Central memory CD8-positive, alpha-beta T cell (primary cell): ENCODE results near the gene NELFA.
A peak's percentile ranks its signal among the peaks of the same experiment; 100 is the strongest.
"Not testable (repeated sequence)": the region's sequence is repeated elsewhere in the genome, so short reads cannot be mapped to it uniquely, and the experiment has no call there.

Experiments
- ATAC-seq: fragments of 150-1000 bp; cut with Tn5 transposase; replicated peaks from 2 replicates; pipeline ENCODE4 v1.10.0; 2022; ENCODE audit warnings: mild to moderate bottlenecking, moderate FRiP score, moderate number of reproducible peaks; ENCODE audit not compliant: poor library complexity, severe bottlenecking; ENCODE audit errors: extremely low read depth
- DNase-seq, 2 donors: peaks; one replicate each; pipeline ENCODE4 v3.0.0; 2021; ENCODE audit warnings: low spot score in 2 of 2
- H3K27ac Mint-ChIP-seq: one replicate; pipeline ENCODE4 v1.8.0; 2022; ENCODE audit warnings: low read depth, mild to moderate bottlenecking, moderate library complexity, mixed read lengths
- H3K27me3 Mint-ChIP-seq: one replicate; pipeline ENCODE4 v1.8.0; 2022; ENCODE audit warnings: mixed read lengths
- H3K36me3 Mint-ChIP-seq: one replicate; pipeline ENCODE4 v1.8.0; 2022; ENCODE audit warnings: mild to moderate bottlenecking, moderate library complexity, mixed read lengths; ENCODE audit not compliant: insufficient read depth
- H3K4me1 Mint-ChIP-seq: one replicate; pipeline ENCODE4 v1.8.0; 2022; ENCODE audit warnings: mixed read lengths
- H3K4me3 Mint-ChIP-seq: one replicate; pipeline ENCODE4 v1.8.0; 2022; ENCODE audit warnings: mild to moderate bottlenecking, moderate library complexity, mixed read lengths
- H3K9me3 Mint-ChIP-seq: one replicate; pipeline ENCODE4 v1.8.0; 2022; ENCODE audit warnings: mixed read lengths

NELFA gene

GRCh38 chr4:2025817-2026216 is 17.0 kb upstream of the NELFA start:
- Mint-ChIP-seq H3K27ac (no peak overlapping the region), H3K36me3 (no peaks in the 10 kb centered on the region), H3K4me1 (no peaks in the 10 kb centered on the region), H3K27me3 (peaks cover 64% of the 10 kb centered on the region), H3K9me3 (peaks cover 6% of the 10 kb centered on the region), H3K4me3 (no peak overlapping the region)
- DNase-seq (no peak), ATAC-seq (no peak)

GRCh38 chr4:2024683-2025082 is 15.9 kb upstream of the NELFA start:
- ATAC-seq: no peak
- Mint-ChIP-seq H3K36me3 (no peaks in the 10 kb centered on the region), H3K4me1 (no peaks in the 10 kb centered on the region), H3K9me3 (peaks cover 6% of the 10 kb centered on the region), H3K27me3 (peaks cover 64% of the 10 kb centered on the region), H3K27ac (no peak overlapping the region), H3K4me3 (no peak overlapping the region)
- DNase-seq: no peak

DNA sequence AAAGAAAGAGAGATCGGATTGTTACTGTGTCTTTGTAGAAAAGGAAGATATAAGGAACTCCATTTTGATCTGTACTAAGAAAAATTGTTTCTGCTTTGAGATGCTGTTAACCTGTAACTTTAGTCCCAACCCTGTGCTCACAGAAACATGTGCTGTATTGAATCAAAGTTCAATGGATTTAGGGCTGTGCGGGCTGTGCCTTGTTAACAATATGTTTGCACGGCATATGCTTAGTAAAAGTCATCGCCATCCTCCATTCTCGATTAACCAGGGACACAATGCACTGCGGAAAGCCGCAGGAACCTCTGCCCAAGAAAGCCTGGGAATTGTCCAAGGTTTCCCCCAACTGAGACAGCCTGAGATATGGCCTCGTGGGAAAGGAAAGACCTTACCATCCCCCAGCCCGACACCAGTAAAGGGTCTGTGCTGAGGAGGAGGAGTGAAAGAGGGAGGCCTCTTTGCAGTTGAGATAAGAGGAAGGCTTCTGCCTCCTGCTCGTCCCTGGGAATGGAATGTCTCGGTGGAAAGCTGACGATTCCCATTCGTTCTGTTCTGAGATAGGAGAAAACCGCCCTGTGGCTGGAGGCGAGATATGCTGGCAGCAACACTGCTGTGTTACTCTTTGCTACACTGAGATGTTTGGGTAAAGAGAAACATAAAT is 12.7 kb upstream of the NELFA start:
- peaks cover 71% of the 10 kb centered on the region for H3K27me3 Mint-ChIP-seq
- ATAC-seq, H3K4me1 Mint-ChIP-seq, H3K36me3 Mint-ChIP-seq, H3K9me3 Mint-ChIP-seq, H3K4me3 Mint-ChIP-seq, H3K27ac Mint-ChIP-seq, DNase-seq: not testable (repeated sequence)

- H3K9me3 Mint-ChIP-seq: no peaks in the 10 kb centered on the region
- DNase-seq (no peak), ATAC-seq (no peak)
- H3K4me3 Mint-ChIP-seq: no peak overlapping the region
- H3K27me3 Mint-ChIP-seq: peaks cover 36% of the 10 kb centered on the region
- peaks cover 8% of the 10 kb centered on the region for H3K4me1 Mint-ChIP-seq
- no peak overlapping the region for H3K27ac Mint-ChIP-seq
- H3K36me3 Mint-ChIP-seq: peaks cover under 1% of the 10 kb centered on the region
These were observed 6.2 kb upstream of the NELFA start for GRCh38 chr4:2015008-2015407.

- DNase-seq (no peak), ATAC-seq (no peak)
- H3K4me3 Mint-ChIP-seq: no peak overlapping the region
- no peak overlapping the region for H3K27ac Mint-ChIP-seq
- H3K9me3 Mint-ChIP-seq: no peaks in the 10 kb centered on the region
- H3K4me1 Mint-ChIP-seq: peaks cover 24% of the 10 kb centered on the region
- peaks cover 17% of the 10 kb centered on the region for H3K36me3 Mint-ChIP-seq
- peaks cover 9% of the 10 kb centered on the region for H3K27me3 Mint-ChIP-seq
These were observed 2.8 kb upstream of the NELFA start for GRCh38 chr4:2011583-2011982.

DNA sequence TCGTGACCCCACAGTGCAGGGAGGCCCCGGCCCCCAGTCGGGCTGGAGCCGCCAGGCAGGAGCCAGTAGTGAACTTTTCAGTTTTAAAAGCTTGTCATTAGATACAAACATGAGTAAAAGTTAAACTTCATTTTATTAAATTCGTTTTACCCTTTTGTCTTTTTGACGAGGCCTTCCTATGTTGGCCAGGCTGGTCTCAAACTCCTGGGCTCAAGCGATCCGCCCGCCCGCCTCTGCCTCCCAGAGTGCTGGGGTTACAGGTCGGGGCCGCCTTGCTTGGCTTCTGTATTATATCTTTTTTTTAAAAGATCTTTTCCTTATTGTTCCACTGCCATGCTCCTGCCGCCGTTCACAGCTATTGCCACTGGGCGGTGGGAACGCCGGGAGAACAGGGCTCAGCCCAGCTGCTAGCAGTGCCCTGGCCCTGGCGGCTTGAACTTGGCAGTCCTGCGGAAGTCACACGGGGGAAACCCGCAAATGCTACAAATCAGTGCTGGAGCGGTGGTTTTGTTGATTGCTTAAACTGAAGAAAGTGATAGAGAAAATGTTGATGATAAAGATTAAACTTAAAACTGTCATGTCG is 968 bp upstream of the NELFA start:
- Mint-ChIP-seq H3K27ac (peak overlapping the region; percentile 93), H3K4me1 (peaks cover 37% of the 10 kb centered on the region), H3K9me3 (no peaks in the 10 kb centered on the region), H3K36me3 (peaks cover 17% of the 10 kb centered on the region), H3K4me3 (peak overlapping the region; percentile 92), H3K27me3 (peaks cover 4% of the 10 kb centered on the region)
- ATAC-seq: peak; percentile 48
- DNase-seq: peak; percentile 35 to 41

DNA sequence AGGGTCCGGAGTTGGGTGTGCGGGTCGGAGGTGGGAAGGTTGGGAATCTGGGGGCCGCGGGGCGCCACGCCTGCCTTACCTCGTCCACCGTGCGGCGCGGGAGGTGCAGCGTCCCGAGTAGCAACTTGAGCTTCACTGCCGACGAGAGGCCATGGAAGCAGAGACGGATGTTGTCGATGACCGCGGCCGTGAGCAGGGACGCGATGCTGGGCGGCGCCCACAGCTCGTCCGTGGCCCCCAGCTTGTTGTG is 178 bp downstream of the NELFA start:
- DNase-seq (no peak), ATAC-seq (no peak)
- H3K36me3 Mint-ChIP-seq: peaks cover 17% of the 10 kb centered on the region
- H3K27ac Mint-ChIP-seq: peak overlapping the region; percentile 93
- H3K9me3 Mint-ChIP-seq: no peaks in the 10 kb centered on the region
- H3K27me3 Mint-ChIP-seq: no peaks in the 10 kb centered on the region
- peak overlapping the region; percentile 92 for H3K4me3 Mint-ChIP-seq
- peaks cover 37% of the 10 kb centered on the region for H3K4me1 Mint-ChIP-seq

DNA sequence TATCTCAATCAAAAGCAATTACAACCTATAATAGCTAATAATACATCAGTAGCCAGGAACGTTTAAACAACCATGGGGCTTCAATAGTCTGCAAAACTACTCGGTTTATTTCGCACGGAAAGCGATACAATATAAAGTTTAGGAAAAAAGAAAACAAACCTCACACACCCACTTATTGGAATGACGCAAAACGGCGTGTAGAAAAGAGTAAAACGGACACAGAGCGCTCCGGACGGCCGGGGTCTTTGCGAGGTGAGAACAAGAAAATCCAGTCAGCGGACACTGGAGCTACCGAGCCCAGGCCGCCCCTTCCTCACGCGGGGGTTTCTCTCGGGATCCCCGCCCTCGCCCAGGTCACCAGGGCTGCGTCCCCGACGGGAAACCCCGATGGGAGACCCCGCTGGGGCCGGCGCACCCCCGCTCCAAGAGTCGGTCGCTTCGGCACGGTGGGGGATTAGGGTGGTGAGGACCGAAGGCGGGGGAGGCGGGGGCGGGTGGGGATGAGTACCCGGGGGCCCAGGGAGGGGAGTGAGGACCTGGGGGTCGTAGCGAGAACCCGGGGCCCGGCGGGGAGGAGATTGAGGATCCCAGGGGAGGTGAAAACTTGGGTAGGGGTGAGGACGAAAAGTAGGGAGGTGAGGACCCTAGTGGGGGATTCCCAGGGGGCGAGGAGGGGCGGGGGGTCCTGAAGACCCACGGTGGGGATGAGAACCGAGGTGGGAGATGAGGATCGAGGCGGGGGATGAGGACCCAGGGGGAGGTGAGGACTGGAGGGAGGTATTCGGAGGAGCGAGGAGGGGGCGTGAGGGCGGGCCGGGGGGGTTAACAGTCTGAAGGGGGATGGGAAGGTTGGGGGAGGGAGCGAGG is 737 bp downstream of the NELFA start:
- Mint-ChIP-seq H3K36me3 (peaks cover 20% of the 10 kb centered on the region), H3K27ac (peak overlapping the region; percentile 93), H3K4me3 (peak overlapping the region; percentile 92), H3K4me1 (peaks cover 41% of the 10 kb centered on the region), H3K27me3 (no peaks in the 10 kb centered on the region), H3K9me3 (no peaks in the 10 kb centered on the region)
- no peak for DNase-seq
- ATAC-seq: no peak

DNA sequence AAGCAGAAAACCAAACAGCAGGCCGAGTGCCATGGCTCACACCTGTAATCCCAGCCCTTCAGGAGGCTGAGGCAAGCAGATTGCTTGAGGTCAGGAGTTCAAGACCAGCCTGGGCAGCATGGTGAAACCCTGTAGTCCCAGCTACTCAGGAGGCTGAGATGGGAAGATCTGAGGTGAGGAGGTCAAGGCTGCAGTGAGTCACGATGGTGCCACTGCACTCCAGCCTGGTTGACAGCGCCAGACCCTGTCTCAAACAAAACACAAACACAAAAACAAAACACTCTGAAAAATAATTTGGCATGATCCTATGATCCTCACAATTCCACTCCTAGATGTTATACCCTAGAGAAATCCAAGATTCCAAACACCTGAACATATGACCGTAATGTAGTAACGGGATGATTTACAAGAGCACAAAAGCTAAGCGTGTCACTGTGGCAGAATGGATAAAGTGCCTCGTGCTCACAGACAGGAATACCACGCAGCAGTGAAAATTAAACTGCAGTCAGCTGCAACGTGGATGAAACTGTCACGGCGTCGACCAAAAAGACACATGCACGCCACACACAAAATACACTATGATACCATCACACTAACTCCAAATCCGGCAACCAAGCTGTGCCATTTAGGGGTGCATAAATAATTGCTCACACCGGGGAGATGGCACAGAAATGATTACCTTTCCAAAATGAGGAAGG is 1.7 kb downstream of the NELFA start:
- peaks cover 50% of the 10 kb centered on the region for H3K4me1 Mint-ChIP-seq
- no peak for DNase-seq
- H3K4me3 Mint-ChIP-seq: peak overlapping the region; percentile 92
- no peaks in the 10 kb centered on the region for H3K27me3 Mint-ChIP-seq
- peaks cover 25% of the 10 kb centered on the region for H3K36me3 Mint-ChIP-seq
- no peak for ATAC-seq
- peak overlapping the region; percentile 72 for H3K27ac Mint-ChIP-seq
- no peaks in the 10 kb centered on the region for H3K9me3 Mint-ChIP-seq

- H3K27ac Mint-ChIP-seq: peak overlapping the region; percentile 25
- H3K27me3 Mint-ChIP-seq: no peaks in the 10 kb centered on the region
- H3K36me3 Mint-ChIP-seq: peaks cover 28% of the 10 kb centered on the region
- no peaks in the 10 kb centered on the region for H3K9me3 Mint-ChIP-seq
- DNase-seq: no peak
- peak overlapping the region; percentile 92 for H3K4me3 Mint-ChIP-seq
- H3K4me1 Mint-ChIP-seq: peaks cover 52% of the 10 kb centered on the region
- ATAC-seq: no peak
These were observed 2.4 kb downstream of the NELFA start for GRCh38 chr4:2006367-2006766.

GRCh38 chr4:2003361-2003760 is 5.4 kb downstream of the NELFA start:
- Mint-ChIP-seq H3K36me3 (peaks cover 14% of the 10 kb centered on the region), H3K9me3 (peaks cover 16% of the 10 kb centered on the region), H3K4me1 (peaks cover 71% of the 10 kb centered on the region)
- H3K4me3 Mint-ChIP-seq, H3K27me3 Mint-ChIP-seq, ATAC-seq, H3K27ac Mint-ChIP-seq, DNase-seq: not testable (repeated sequence)

GRCh38 chr4:1999308-1999707 is 9.5 kb downstream of the NELFA start:
- not testable (repeated sequence) for H3K27me3 Mint-ChIP-seq, H3K4me3 Mint-ChIP-seq, DNase-seq, ATAC-seq, H3K27ac Mint-ChIP-seq
- Mint-ChIP-seq H3K36me3 (peaks cover 14% of the 10 kb centered on the region), H3K4me1 (peaks cover 64% of the 10 kb centered on the region), H3K9me3 (peaks cover 24% of the 10 kb centered on the region)
